HG02884 (cell line): ENCODE data around the gene EMC7.
"Not testable (repeated sequence)": the region's sequence is repeated elsewhere in the genome, so short reads cannot be mapped to it uniquely, and the experiment has no call there.

Source experiments
- ATAC-seq: cut with Tn5 transposase; IDR thresholded peaks from one replicate; pipeline ENCODE4 v1.9.1; 2021; ENCODE audit warnings: mild to moderate bottlenecking, moderate library complexity; ENCODE audit not compliant: unreplicated experiment

The EMC7 gene

GRCh38 chr15:34099914-34100313, 1.7 kb downstream of the EMC7 start:
- ATAC-seq = no peak

- no peak for ATAC-seq
Observed at GRCh38 chr15:34085746-34086145, 15.9 kb downstream of the EMC7 start.

GRCh38 chr15:34084086-34084485, 17.6 kb downstream of the EMC7 start:
- ATAC-seq = no peak

GRCh38 chr15:34079904-34080303, 21.8 kb downstream of the EMC7 start:
- no peak for ATAC-seq

GRCh38 chr15:34078900-34079299, 22.8 kb downstream of the EMC7 start:
- ATAC-seq = no peak

- no peak for ATAC-seq
Observed at GRCh38 chr15:34076785-34077184, 24.9 kb downstream of the EMC7 start.

GRCh38 chr15:34070003-34070402, 31.7 kb downstream of the EMC7 start:
- ATAC-seq = no peak

- ATAC-seq = no peak
Observed at GRCh38 chr15:34065941-34066340, 35.7 kb downstream of the EMC7 start.

- ATAC-seq = no peak
Observed at GRCh38 chr15:34065261-34065660, 36.4 kb downstream of the EMC7 start.

- no peak for ATAC-seq
Observed at GRCh38 chr15:34064438-34064837, 37.2 kb downstream of the EMC7 start.

- no peak for ATAC-seq
Observed at GRCh38 chr15:34059946-34060345, 41.7 kb downstream of the EMC7 start.

- no peak for ATAC-seq
Observed at GRCh38 chr15:34059476-34059875, 42.2 kb downstream of the EMC7 start.

- ATAC-seq = no peak
Observed at GRCh38 chr15:34056911-34057310, 44.8 kb downstream of the EMC7 start.

GRCh38 chr15:34055868-34056595, 45.6 kb downstream of the EMC7 start:
- no peak for ATAC-seq

GRCh38 chr15:34054081-34054707, 47.5 kb downstream of the EMC7 start:
- no peak for ATAC-seq

- not testable (repeated sequence) for ATAC-seq
Observed at GRCh38 chr15:34050385-34050784, 51.3 kb downstream of the EMC7 start.

- ATAC-seq = no peak
Observed at GRCh38 chr15:34049112-34049511, 52.5 kb downstream of the EMC7 start.

- no peak for ATAC-seq
Observed at GRCh38 chr15:34047893-34048775, 53.5 kb downstream of the EMC7 start.

GRCh38 chr15:34046471-34047145, 55.1 kb downstream of the EMC7 start:
- no peak for ATAC-seq

GRCh38 chr15:34043813-34044212, 57.8 kb downstream of the EMC7 start:
- ATAC-seq = no peak

GRCh38 chr15:34043391-34043790, 58.3 kb downstream of the EMC7 start:
- ATAC-seq = no peak
